ENCODE data around the gene ALDOC. TPM values are rescaled to one million over a fixed set of nuclear protein-coding genes. Genes with fewer than 3 reads are reported as not detected.
A peak's percentile ranks its signal among the peaks of the same experiment; 100 is the strongest.

Gene ALDOC
- total RNA-seq, 1 donor from 2014 or later = 329 TPM

- no peak for TF ChIP-seq CTCF (IDR thresholded peaks at IDR 0.05; ENCODE audit: borderline replicate concordance)
- intact Hi-C loops (cut with micrococcal nuclease) = no loop called here
Observed at GRCh38 chr17:28550858-28551257, 25.8 kb downstream of the ALDOC start.

GRCh38 chr17:28549236-28550132 lies 27.2 kb downstream of the ALDOC start:
- intact Hi-C loops (cut with micrococcal nuclease) = no loop called here
- H3K4me1 ChIP-seq = peaks cover 53% of the 10 kb centered on the region

More at GRCh38 chr17:28550858-28551257, 25.8 kb downstream of the ALDOC start:
- Histone ChIP-seq H3K4me1 (peaks cover 53% of the 10 kb centered on the region), H3K27me3 (ENCODE audit: low read depth) (no peaks in the 10 kb centered on the region), H3K4me3 (no peak overlapping the region), H3K27ac (replicated peaks) (no peak overlapping the region), H3K36me3 (peaks cover 33% of the 10 kb centered on the region), H3K9me3 (replicated peaks) (no peaks in the 10 kb centered on the region)
- no peak for DNase-seq

GRCh38 chr17:28548417-28549130 lies 28.1 kb downstream of the ALDOC start:
- H3K4me1 ChIP-seq = peaks cover 48% of the 10 kb centered on the region
- intact Hi-C loops (cut with micrococcal nuclease) = no loop called here
- no peak overlapping the region for H3K27ac ChIP-seq (replicated peaks)
- DNase-seq = no peak
- H3K9me3 ChIP-seq (replicated peaks) = no peaks in the 10 kb centered on the region
- no peak overlapping the region for H3K4me3 ChIP-seq
- no peak for TF ChIP-seq CTCF (IDR thresholded peaks at IDR 0.05; ENCODE audit: borderline replicate concordance)
- H3K36me3 ChIP-seq = peaks cover 10% of the 10 kb centered on the region
- H3K27me3 ChIP-seq (ENCODE audit: low read depth) = no peaks in the 10 kb centered on the region

More at GRCh38 chr17:28549236-28550132, 27.2 kb downstream of the ALDOC start:
- Histone ChIP-seq H3K36me3 (peaks cover 19% of the 10 kb centered on the region), H3K27me3 (ENCODE audit: low read depth) (no peaks in the 10 kb centered on the region), H3K27ac (replicated peaks) (no peak overlapping the region), H3K9me3 (replicated peaks) (no peaks in the 10 kb centered on the region), H3K4me3 (no peak overlapping the region)
- no peak for TF ChIP-seq CTCF (IDR thresholded peaks at IDR 0.05; ENCODE audit: borderline replicate concordance)
- DNase-seq = no peak

DNA sequence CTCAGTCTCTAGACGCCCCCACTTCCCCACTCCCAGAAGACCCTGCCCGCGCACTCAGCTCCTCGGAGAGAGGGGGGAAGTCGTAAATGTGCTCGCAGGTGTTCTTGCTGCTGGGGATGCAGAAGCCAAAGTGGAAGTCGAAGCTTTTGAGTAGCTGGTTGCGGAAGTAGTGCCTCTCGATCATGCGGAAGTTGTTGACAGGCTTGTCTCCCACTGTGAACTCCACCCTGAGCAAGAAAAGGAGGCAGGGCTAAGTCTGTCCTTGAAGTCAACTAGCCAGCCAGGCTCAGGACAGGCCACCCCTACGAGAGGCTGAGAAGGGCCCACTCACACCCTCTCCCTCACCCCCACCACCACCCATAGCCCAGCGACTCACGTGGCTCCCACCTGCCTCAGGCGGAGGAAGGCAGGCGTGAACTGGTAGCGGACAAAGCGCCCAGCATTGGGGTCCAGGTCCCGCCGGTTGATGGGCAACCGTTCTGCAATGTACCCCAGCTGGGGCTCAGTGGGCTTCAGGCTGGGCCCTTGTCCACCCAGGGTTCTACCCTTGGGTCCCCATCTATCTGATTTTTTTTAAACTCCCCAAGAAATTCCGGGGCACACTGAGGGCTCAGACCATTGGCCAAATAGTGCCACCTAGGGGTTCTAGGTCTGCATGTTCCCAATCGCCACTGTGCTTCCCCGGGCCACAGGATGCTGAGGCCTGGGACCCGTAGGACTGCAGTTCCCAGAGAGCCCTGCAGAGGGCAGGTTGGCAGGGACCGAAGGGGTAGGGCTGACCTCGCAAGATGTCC lies 28.9 kb downstream of the ALDOC start:
- intact Hi-C loops (cut with micrococcal nuclease) = no loop called here
- peak; percentile 69 for DNase-seq
- TF ChIP-seq CTCF (IDR thresholded peaks at IDR 0.05; ENCODE audit: borderline replicate concordance) = peak; percentile 92
- no peaks in the 10 kb centered on the region for H3K9me3 ChIP-seq (replicated peaks)
- H3K36me3 ChIP-seq = peaks cover 10% of the 10 kb centered on the region
- H3K4me1 ChIP-seq = peaks cover 44% of the 10 kb centered on the region
- H3K27ac ChIP-seq (replicated peaks) = no peak overlapping the region
- no peaks in the 10 kb centered on the region for H3K27me3 ChIP-seq (ENCODE audit: low read depth)
- no peak overlapping the region for H3K4me3 ChIP-seq

- no peaks in the 10 kb centered on the region for H3K27me3 ChIP-seq (ENCODE audit: low read depth)
- no peak for DNase-seq
- no peaks in the 10 kb centered on the region for H3K9me3 ChIP-seq (replicated peaks)
- H3K4me3 ChIP-seq = no peak overlapping the region
- no peak overlapping the region for H3K27ac ChIP-seq (replicated peaks)
- TF ChIP-seq CTCF (IDR thresholded peaks at IDR 0.05; ENCODE audit: borderline replicate concordance) = no peak
- intact Hi-C loops (cut with micrococcal nuclease) = no loop called here
- H3K36me3 ChIP-seq = peaks cover 10% of the 10 kb centered on the region
- H3K4me1 ChIP-seq = peaks cover 37% of the 10 kb centered on the region
Observed at GRCh38 chr17:28547096-28547622, 29.5 kb downstream of the ALDOC start.

Data from left ventricle myocardium inferior (tissue), 1 donor.